Measurements from ENCODE around the gene KYAT1. TPM values are rescaled to one million over a fixed set of nuclear protein-coding genes. Genes with fewer than 3 reads are reported as not detected.

Gene KYAT1
- total and polyA plus RNA-seq, 2 of the 8 experiments (the other 6 are each of a cell fraction or from before 2014, with no cell fraction given) = 30.4 to 42.2 TPM

- TF ChIP-seq CHD7 (IDR thresholded peaks at IDR 0.05; ENCODE audit: insufficient replicate concordance, low read length) (no peak), ASH2L (IDR thresholded peaks at IDR 0.05; ENCODE audit: low read length) (no peak), CTBP2 (IDR thresholded peaks at IDR 0.05; ENCODE audit: borderline replicate concordance, insufficient read depth, insufficient read length, low read length) (no peak), JUND (IDR thresholded peaks at IDR 0.05; ENCODE audit: low read length) (no peak)
These were observed 88.6 kb downstream of the KYAT1 start (continued) for GRCh38 chr9:128792978-128793686.

All from H1 (cell line).